Amygdala (tissue), 56 donors: Measurements from ENCODE around the gene MST1.
"Not testable (repeated sequence)": the region's sequence is repeated elsewhere in the genome, so short reads cannot be mapped to it uniquely, and the experiment has no call there.

ENCODE experiments used
- DNase-seq, 56 donors: peaks; one replicate each; lab custom pipeline; 2025; lab: John Stamatoyannopoulos, UW

Gene MST1

DNA sequence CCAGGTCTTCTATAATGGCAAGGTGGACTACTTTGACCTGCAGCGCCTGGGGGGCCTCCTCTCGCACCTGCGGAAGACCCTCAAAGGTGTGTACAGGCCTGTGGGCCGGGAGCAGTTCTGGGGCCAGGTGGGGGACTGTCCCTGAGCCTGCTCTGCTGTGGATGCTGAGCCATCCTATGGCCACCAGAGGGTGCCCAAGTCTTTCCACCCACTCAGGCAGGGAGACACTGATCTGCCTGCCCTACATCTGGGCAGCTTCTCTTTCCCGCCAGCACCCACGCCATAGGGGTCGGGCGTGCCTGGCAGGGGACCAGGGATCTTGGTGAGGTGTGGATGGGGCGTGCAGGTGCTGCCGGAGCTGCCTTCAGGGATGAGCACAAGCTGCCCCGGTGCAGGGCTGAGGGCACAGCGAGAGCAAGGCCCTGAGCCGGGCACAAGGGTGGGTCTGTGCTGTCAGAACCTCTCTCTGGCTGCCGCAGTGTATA lies 14.2 kb upstream of the MST1 start:
- peak in 30 of 56 donors; percentile 4 to 67 (median 32) for DNase-seq

DNA sequence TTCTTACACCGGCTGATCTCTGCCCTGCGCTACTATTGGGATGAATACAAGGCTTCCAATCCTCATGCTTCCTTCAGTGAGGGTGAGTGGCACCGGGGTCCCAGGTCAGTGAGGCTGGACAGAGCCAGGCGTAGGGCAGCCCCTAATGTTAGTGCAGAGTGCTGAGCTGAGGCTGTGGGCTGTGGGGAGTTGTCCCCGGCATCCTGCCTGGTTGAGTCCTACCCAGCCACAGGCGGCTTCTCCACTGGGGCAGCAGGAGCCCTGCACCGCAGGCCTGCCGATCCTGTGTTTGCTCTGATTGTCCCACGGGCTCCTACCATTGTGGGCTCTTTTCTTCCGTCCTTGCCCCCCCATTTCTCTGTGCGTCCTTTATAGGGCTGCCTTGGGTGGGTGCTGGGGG lies 13.4 kb upstream of the MST1 start:
- no peak for DNase-seq

DNA sequence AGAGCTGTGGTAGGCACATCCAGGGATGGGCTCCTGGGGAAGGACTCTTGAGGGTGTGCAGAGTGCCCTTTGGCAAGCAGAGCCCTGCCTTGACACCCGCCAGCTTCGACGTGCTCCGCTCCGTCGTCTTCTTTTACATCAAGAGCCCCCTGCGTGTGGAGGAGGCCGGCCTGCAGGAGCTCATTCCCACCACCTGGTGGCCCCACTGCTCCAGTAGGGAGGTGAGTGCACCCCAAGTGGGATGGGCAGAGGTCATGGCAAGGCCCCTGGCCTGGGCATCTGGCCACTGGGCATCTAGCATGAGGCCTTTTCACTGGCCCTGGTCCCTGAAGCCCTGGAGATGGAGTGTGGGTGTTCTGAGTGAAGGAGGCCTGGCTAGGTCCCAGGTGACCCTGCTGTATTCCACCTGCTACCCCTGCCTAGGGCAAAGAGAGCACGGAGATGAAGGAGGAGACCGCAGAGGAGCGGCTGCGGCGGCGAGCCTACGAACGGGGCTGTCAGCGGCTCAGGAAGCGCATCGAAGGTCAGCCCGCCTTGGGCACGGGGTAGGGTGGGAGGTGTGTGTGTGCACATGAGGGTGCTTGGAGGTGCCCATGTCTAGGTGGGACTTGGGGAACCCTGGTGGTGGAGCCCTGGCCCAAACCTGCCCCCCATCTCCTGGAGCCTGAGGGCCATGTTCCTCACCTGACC lies 12.3 kb upstream of the MST1 start:
- DNase-seq, result no peak

DNA sequence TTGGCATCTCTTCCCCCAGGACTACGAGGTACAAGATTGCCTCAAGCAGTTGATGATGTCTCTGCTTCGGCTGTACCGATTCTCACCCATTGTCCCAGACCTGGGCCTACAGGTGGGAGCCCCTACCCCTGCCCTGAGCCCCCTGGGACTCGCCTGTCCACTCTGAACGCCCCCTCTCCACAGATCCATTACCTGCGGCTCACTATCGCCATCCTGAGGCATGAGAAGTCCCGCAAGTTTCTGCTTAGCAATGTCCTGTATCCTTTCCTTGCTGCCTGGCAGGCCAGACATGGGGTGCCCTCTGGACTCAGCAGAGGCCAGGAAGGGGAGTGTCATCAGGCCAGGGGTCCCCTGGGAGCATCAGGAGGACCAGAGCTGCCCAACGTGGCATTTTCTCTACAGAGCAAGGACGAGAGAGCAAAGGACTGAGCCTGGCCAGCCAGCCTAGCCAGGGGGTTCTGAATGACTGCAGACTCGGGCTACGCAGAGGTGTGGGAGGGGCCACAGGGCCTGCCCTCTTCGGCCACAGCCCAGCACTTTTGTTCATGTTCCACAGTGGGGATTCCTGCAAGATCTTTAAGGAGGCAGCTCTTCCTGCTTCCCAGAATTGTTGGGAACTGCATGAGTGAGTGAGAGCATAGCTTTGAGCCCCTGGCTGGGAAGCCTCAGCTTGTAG lies 11.3 kb upstream of the MST1 start:
- DNase-seq, result no peak

DNA sequence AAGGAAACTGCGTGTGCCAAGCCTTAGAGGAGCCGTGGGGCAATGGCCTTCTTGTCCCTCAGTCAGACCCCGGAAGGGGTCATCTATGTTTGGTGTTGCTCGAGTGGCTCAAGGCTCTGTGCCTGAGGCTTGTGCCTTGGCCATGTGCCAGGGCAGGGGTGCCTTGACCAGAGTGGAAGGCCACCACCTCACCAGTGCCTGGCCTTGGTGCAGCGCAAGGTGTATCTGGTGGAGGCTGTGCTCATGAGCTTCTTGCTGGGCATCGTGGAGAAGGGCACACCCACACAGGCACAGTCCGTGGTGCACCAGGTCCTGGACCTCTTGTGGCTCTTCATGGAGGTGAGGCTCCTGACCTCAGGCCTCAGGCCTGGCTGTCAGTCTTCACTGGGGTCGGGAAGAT lies 10.7 kb upstream of the MST1 start:
- DNase-seq, result no peak

DNA sequence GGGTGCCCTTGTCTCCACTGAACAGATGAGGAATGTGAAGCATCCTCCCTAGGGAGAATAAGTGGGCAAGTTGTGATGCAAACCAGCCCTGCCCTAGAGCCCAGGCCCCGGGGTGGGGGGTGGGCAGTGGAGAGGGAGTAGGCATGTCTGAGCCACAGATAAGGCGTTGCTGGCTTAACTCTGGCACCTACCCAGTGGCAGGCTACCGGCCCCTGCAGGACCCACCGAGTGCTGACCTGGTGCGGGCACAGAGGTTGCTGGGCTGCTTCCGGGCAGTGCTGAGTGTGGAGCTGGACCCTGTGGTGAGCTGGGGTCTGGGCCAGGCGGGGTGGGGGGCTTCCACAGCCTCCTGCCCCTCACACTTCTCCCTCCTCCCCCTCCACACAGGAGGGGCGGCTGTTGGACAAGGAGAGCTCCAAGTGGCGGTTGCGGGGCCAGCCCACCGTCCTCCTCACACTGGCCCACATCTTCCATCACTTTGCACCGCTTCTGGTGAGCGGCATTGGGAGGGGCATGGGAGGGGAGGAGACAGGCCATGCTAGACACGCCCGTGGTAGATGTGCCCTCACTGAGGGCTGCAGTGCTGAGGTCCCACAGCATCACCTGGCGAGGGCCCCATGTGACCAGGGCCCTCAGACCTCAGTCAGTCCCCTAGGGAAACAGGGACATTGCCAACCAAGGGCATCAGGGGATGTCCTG lies 10.2 kb upstream of the MST1 start:
- DNase-seq, result no peak

DNA sequence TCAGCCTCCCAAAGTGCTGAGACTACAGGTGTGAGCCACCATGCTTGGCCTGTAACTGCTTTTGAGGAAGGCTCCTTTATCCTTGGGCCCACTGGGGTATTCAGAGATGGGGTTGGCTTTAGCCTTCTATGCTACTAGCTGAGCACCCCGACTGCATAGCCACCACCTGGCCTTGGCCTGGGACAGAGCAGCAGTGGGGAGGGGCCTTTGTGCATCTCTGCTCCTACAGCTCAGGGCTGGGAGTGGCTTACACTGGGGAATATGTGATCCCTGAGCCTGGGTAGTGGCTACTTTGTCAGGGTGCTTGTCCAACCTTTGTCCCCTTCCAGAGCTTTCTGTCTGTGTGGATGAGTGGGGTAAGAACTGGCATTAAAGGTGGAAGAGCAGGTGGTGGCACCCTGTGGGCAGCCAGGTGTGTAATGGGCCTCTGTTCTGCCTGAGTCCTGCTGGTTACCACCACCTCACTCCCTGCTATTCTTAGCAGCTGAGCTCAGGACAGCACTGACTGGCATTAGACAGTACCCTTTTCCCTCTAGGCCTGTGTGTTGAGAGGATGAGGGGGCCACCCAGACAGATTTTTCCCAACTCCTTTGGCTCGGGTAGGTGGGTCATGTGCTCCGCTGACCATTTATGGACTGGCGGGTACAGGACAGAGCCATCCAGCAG lies 6.2 kb upstream of the MST1 start:
- DNase-seq, result not testable (repeated sequence)

DNA sequence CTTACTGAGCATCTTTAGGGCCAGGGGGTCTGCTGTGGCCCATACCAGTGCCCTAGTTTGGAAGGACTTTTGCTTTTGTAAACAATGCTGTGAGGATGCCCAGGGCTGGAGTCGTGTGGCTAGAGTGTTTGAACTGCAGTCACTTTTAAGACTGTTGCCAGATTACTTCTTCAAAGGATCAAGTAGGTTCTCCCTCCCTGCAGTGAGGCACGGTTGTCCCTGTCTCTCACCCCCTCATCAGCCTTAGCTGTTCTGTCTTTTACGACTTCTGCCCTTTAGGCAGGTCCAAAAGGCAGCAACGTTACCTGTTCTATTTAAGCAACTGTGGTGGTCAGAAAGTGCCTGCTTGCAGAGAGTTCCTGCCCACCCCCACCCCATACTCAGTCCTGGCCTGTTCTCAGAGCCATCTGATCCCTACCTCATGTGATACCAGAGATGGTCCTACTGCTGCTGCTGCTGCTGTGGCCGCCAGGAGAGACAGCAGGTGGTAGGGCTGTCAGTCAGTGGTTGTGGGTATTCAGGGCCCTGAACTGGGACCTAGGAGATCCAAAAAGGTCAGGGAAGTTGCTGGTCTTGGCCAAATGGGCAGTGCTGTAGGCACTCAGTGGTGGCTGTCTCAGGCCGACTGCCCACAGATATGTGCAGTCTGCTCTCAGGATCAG lies 5.3 kb upstream of the MST1 start:
- not testable (repeated sequence) for DNase-seq

DNA sequence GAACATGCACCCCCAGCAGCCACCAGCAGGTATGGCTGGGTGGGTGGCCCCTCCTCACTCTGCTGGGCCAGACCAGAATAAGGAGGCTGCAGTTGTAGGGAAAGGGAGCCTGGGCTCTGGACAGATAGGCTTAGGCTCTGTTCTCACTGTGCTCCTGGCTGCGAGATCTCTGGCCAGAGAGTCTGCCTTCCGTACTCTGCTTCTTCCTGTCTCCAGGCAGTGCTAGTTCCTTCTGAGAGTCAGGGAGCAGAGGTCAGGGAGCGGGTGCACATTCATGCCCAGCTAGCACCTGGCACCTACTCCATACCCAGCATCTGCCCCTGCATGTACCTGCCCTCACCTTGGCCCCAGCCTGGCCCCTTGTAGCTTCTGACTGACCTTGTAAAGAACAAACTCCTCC lies 2.2 kb upstream of the MST1 start:
- DNase-seq, result not testable (repeated sequence)

DNA sequence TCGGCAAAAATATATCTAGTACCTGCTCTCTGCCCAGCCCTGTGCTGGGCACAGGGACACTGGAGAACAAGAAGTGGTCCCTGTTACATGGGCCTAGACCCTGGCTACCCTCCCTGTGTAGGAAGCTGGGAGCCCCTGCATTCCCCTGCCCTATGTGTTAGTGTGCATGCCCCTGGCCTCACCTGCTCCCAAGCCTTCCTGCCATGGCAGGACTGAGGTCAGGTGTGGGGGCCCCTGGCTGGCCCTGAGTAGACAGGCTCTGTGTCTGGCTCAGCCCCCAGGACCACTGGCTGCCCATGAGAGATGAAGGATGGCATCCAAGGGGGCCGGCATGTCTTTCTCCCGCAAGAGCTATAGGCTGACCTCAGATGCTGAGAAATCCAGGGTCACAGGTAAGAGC lies 1.6 kb upstream of the MST1 start:
- not testable (repeated sequence) for DNase-seq

DNA sequence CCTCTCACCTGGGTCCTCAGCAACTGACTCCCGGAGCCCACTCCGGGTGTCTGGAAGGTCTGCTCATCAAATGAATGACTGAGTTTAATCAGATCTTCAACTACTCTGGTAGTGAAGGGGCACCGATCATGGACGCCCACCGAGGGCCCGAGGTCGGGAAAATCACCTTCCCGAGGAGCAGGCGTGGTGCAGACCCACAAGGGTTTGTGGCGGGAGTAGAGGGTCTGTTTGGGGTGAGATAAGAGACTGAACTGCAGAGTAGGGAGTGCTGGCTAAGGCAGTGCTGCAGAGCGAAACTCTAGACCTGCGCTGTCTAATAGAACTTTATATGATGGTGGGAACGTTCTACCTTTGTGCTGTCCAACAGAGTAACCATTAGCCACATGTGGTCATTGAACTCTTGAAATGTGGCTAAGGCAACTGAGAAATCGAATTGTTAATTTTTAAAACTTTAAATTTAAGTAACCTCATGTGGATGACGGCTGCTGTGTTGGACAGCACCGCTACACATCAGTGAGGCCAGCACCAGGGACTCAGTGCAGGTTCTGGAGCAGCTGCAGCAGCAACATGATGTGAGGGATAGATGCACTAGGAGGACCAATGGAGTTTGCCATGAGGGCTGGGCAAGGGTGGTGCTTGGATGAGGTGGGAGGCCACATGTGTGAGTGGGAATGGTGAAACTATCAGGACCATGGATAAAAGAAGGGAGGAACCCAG lies 792 bp upstream of the MST1 start:
- not testable (repeated sequence) for DNase-seq

DNA sequence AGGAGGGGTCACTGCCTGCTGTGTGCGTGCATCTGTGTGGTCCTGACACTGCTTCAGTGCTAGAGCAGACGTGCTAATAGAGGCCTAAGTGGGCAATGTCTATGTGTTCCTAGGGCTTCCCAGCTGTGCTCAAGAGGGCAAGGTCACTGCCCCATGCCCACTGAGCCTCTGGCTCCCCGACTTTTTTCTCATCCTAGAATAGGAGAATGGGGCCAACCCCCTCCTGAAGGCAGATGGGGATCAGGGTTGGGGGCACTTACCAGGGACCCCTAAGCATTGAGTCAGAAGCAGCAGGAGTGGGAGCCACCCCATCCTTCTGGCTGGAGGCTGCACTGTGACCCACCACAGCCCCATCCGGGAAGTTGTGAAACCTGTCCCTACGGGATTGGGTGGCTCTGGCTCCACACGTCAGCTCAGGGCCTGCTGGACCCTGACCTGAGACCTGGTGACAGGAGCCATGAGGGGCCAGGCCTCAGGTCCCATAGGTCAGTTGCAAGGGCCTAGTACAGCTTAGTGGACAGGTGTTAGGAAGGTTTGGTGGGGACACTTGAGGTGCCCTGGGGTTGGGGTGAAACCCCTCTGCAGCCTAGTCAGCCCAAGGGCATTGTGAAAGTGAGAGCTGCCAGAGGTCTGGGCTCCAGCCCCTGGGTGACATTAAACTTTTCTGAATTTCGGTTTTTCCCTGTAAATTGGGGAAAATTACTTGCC lies 782 bp downstream of the MST1 start:
- not testable (repeated sequence) for DNase-seq

DNA sequence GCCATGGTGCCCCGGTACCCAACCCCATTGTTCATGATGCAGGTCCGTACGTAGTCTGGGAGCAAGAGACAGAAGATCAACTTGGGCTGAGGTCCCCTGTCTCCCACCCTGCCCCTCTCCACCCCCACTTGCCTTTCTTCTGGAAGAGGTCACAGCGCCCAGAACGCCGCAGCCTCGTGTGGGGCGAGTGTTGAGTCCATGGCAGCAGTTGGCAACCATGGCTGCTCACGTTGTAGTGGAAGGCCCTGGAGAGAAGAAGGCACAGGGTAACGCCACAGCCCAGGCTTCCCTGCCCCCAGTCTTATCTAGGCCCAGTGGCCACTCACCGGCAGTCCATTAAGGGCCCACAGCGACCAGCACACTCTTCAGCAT lies 1.9 kb downstream of the MST1 start:
- not testable (repeated sequence) for DNase-seq

DNA sequence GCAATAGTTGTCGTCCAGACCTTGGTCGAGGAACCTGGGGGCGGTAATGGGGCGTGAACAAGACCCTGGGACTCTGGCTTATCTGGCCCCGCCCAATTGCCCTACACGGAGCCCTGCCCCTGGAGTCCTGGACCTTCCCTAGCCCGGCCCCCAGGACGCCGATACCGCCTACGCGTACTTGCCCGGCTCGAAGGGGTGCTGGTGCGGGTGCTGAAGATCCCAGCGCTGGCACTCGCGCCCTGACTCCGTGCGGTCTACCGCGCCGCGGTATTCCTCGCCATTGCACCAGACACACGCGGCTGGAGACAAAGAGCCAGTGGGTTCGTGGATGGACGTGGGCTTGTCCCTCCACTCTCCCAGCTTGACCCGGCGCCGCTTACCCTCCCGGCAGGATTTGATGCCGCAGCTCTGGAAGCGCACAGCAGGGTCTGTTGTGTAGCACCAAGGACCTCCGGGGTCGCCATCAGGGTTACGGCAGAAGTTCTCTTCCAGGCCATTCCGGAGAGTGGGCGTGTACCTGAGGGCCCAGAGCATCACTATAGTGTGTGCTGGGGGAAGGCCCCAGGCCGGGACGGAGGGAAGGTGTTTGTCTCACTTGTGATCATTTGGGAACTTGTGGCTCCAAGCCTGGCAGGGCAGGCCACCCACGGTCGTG lies 2.4 kb downstream of the MST1 start:
- not testable (repeated sequence) for DNase-seq

DNA sequence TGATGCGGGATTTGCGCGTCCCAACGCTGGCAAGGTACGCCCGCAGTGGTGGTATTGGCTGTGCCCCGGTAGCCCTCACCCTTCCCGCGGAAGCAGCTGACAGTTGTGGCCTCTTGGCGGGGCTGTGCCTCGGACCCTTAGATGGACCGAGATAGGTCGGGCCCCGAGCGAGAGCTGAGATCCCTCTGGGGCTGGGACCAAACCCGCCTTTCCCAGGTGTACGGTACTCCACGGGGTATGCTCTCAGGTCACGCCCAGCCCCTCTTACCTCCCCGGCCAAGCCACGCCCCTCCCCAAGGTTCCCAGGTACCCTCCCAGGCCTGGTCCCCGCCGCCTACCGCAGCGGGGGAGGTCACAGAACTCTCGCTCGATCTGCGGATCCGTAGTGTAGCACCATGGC lies 2.9 kb downstream of the MST1 start:
- DNase-seq, result not testable (repeated sequence)

DNA sequence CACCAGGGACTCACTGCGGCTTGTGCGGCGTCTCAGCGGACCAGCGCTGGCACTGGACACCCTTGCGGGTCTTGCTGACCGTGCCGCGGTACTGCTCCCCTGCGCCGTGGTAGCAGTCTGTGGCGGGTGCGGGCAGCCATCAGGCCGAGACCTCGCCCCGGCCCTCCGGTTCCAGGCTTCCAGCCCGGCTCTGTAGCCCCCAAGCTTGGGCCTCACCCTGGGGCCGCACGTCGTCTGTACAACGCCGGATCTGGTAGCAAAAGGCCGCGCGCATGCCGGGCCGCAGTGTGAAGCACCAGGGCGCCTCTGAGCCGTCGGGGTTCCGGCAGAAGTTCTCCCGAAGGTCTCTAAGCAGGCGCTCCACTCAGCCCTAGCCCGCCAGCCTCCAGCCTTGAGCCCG lies 3.4 kb downstream of the MST1 start:
- DNase-seq, result not testable (repeated sequence)

DNA sequence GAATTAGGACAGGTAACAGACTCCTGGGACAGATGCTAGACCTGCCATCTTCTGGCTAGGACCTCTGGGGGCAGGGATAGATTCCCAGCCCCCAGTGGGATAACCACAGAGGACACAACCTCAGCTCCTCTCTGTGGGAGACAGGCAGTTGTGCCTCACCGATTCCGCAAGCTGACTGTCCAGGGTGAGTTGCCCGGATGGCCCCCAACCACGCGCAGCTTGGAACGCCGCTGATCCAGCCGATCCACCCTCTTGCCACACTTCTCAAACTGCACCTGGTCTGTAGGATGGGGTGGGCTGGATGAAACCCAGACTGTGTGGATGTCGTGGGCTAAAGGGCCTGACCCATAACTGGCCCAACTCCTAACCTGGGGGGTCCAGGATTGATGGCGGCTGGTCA lies 4.2 kb downstream of the MST1 start:
- DNase-seq, result not testable (repeated sequence)

DNA sequence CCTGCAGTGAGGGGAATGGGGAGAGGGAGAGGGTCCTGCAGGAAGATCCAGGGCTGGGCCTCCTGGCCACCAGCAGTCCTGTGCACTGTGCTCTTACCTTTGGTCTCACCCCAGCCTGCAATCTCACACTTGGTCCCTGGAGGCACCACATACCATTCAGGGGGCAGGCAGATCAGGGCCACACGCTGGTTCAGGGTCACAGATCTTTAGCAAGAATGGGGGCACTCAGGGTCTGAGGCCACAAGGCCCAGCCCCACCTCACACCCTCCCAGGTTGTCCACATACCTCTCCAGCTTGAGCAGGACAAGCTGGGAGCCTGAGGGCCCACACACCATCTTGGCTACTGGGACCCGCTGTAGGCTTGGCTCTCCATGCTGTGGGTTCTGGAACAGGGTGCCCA lies 4.8 kb downstream of the MST1 start:
- DNase-seq, result not testable (repeated sequence)

DNA sequence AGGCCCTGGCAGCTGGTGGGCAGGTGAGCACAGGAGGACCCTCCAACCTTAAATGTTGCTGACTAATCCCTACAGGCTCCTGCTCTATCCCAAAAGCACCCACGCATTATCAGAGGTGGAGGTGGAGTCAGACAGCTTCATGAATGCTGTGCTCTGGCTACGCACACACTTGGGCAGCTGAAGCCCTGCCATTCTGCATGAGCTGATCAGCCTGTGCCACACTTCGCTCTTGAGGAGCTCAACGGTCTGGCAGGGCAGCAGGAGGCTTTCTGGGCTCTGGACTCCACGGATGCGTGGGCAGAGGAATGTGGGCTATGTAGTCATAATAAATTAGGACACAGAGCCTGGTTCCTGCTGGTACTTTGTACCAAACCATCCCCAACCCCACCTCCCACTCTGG lies 6.1 kb downstream of the MST1 start:
- DNase-seq, result no peak
